ENCODE measurements around the gene DCDC2.
"Not testable (repeated sequence)": the region's sequence is repeated elsewhere in the genome, so short reads cannot be mapped to it uniquely, and the experiment has no call there.

The DCDC2 gene

GRCh38 chr6:24382220-24382540 is 24.3 kb upstream of the DCDC2 start:
- DNase-seq (ENCODE audit: extremely low spot score, insufficient read length, low read depth) = no peak
- no peak for FAIRE-seq

- FAIRE-seq = no peak
- DNase-seq (ENCODE audit: extremely low spot score, insufficient read length, low read depth) = no peak
These were observed 23.8 kb upstream of the DCDC2 start for GRCh38 chr6:24381476-24382219.

- DNase-seq (ENCODE audit: extremely low spot score, insufficient read length, low read depth) = no peak
These were observed 20.7 kb upstream of the DCDC2 start for GRCh38 chr6:24378473-24379097.

GRCh38 chr6:24376871-24377270 is 19.0 kb upstream of the DCDC2 start:
- no peak for FAIRE-seq
- no peak for DNase-seq (ENCODE audit: extremely low spot score, insufficient read length, low read depth)

More at GRCh38 chr6:24378473-24379097, 20.7 kb upstream of the DCDC2 start:
- FAIRE-seq = peak; percentile 45

GRCh38 chr6:24374612-24375011 is 16.8 kb upstream of the DCDC2 start:
- no peak for FAIRE-seq
- no peak for DNase-seq (ENCODE audit: extremely low spot score, insufficient read length, low read depth)

GRCh38 chr6:24365103-24365633 is 7.3 kb upstream of the DCDC2 start:
- DNase-seq (ENCODE audit: extremely low spot score, insufficient read length, low read depth); FAIRE-seq: not testable (repeated sequence)

- FAIRE-seq; DNase-seq (ENCODE audit: extremely low spot score, insufficient read length, low read depth): not testable (repeated sequence)
These were observed 4.5 kb upstream of the DCDC2 start for GRCh38 chr6:24362363-24362762.

GRCh38 chr6:24359640-24360454 is 2.0 kb upstream of the DCDC2 start:
- DNase-seq (ENCODE audit: extremely low spot score, insufficient read length, low read depth) (peak; percentile 40), FAIRE-seq (peak; percentile 71)

GRCh38 chr6:24358219-24358821 is 461 bp upstream of the DCDC2 start:
- DNase-seq (ENCODE audit: extremely low spot score, insufficient read length, low read depth) = no peak
- FAIRE-seq = no peak

- FAIRE-seq (no peak), DNase-seq (ENCODE audit: extremely low spot score, insufficient read length, low read depth) (no peak)
These were observed 1.4 kb downstream of the DCDC2 start for GRCh38 chr6:24356310-24356973.

- FAIRE-seq = no peak
- DNase-seq (ENCODE audit: extremely low spot score, insufficient read length, low read depth) = no peak
These were observed 2.5 kb downstream of the DCDC2 start for GRCh38 chr6:24355393-24355792.

- DNase-seq (ENCODE audit: extremely low spot score, insufficient read length, low read depth) (no peak), FAIRE-seq (no peak)
These were observed 4.0 kb downstream of the DCDC2 start for GRCh38 chr6:24353861-24354260.

- no peak for FAIRE-seq
- DNase-seq (ENCODE audit: extremely low spot score, insufficient read length, low read depth) = no peak
These were observed 5.4 kb downstream of the DCDC2 start for GRCh38 chr6:24352434-24352833.

GRCh38 chr6:24344976-24345375 is 12.9 kb downstream of the DCDC2 start:
- FAIRE-seq (no peak), DNase-seq (ENCODE audit: extremely low spot score, insufficient read length, low read depth) (no peak)

- FAIRE-seq (no peak), DNase-seq (ENCODE audit: extremely low spot score, insufficient read length, low read depth) (no peak)
These were observed 16.6 kb downstream of the DCDC2 start for GRCh38 chr6:24340998-24341938.

GRCh38 chr6:24339932-24340331 is 17.9 kb downstream of the DCDC2 start:
- no peak for DNase-seq (ENCODE audit: extremely low spot score, insufficient read length, low read depth)
- FAIRE-seq = no peak

GRCh38 chr6:24334285-24334684 is 23.6 kb downstream of the DCDC2 start:
- DNase-seq (ENCODE audit: extremely low spot score, insufficient read length, low read depth) (no peak), FAIRE-seq (no peak)

- DNase-seq (ENCODE audit: extremely low spot score, insufficient read length, low read depth) (no peak), FAIRE-seq (no peak)
These were observed 25.5 kb downstream of the DCDC2 start for GRCh38 chr6:24332317-24332716.

Data from GM18507 (cell line).